MM.1S (cell line): ENCODE measurements around the gene USP47.

Experiments
- EZH2phosphoT487 ChIP-seq: fragments of 300-600 bp; sonication (generic); IDR thresholded peaks from 2 replicates; pipeline ENCODE4 v1.6.1; 2018; ENCODE audit warnings: antibody characterized with exemption, low read length
- TF ChIP-seq, protein P1 (sequence below): fragments of 300-600 bp; sonication (generic); IDR thresholded peaks from 2 replicates; pipeline ENCODE4 v1.5.1; 2016; ENCODE audit warnings: antibody characterized with exemption, low read length, mixed read lengths

DNA sequence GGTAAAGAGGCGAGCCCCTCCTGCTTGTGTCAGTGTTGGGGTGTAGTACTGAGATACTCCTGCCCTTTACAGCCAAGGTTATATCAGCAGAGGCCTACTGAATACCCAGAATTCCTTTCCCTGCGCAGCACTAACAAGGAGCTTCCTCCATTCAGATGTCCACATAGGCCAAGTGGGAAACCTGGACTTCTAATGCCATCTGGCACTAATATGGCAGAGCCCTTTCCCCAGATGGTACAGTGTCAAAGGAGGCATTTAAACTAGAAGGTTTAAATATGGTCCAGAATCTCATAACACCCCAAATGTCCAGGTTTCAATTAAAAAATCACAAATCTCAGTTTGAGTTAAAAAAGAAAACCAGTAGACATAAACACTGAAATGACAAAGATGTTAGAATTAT is 68.8 kb downstream of the USP47 start:
- TF ChIP-seq, protein P1, sequence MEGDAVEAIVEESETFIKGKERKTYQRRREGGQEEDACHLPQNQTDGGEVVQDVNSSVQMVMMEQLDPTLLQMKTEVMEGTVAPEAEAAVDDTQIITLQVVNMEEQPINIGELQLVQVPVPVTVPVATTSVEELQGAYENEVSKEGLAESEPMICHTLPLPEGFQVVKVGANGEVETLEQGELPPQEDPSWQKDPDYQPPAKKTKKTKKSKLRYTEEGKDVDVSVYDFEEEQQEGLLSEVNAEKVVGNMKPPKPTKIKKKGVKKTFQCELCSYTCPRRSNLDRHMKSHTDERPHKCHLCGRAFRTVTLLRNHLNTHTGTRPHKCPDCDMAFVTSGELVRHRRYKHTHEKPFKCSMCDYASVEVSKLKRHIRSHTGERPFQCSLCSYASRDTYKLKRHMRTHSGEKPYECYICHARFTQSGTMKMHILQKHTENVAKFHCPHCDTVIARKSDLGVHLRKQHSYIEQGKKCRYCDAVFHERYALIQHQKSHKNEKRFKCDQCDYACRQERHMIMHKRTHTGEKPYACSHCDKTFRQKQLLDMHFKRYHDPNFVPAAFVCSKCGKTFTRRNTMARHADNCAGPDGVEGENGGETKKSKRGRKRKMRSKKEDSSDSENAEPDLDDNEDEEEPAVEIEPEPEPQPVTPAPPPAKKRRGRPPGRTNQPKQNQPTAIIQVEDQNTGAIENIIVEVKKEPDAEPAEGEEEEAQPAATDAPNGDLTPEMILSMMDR = no peak
- TF ChIP-seq EZH2phosphoT487 = no peak
